GM12878 (cell line): ENCODE data around the gene CACNA2D4. TPM values are rescaled to one million over a fixed set of nuclear protein-coding genes. Genes with fewer than 3 reads are reported as not detected.

Experiments used
- ATAC-seq: fragments of 200-7000 bp; cut with Tn5 transposase; 3 replicates; pipeline ENCODE4 v1.9.1; 2020; ENCODE audit warnings: mild to moderate bottlenecking, moderate library complexity
- Bru-seq: library from RNA; stranded (reverse); fragments of 400-500 nt; gene quantifications from one replicate; lab custom pipeline; 2021; lab: Mats Ljungman, UMichigan
- BruChase-seq, 2 experiments: library from RNA; stranded (reverse); fragments of 400-500 nt; gene quantifications; one replicate each; lab custom pipeline; 2021; lab: Mats Ljungman, UMichigan
- BruUV-seq: library from RNA; stranded (reverse); fragments of 400-500 nt; replicated peaks from 2 replicates; lab custom pipeline; 2021; lab: Mats Ljungman, UMichigan
- CTCF ChIA-PET: fragments of 300-600 bp; sonication (Branson Sonifier 250); formaldehyde crosslinking; extraction: SDS; loops from one replicate; lab custom pipeline; 2021; ENCODE audit warnings: inconsistent platforms; lab: Yijun Ruan, JAX
- POLR2A ChIA-PET: fragments of 350-600 bp; formaldehyde crosslinking; extraction: SDS; loops from one replicate; lab custom pipeline; 2021; ENCODE audit warnings: inconsistent platforms; lab: Charles Lee
- RAD21 ChIA-PET: fragments of 300-600 bp; sonication (Branson Sonifier 250); formaldehyde crosslinking; loops from one replicate; lab custom pipeline; 2023; ENCODE audit warnings: antibody characterized with exemption; ENCODE audit not compliant: unreplicated experiment; lab: Charles Lee
- SMC1A ChIA-PET: fragments of 300-600 bp; sonication (Branson Sonifier 250); formaldehyde crosslinking; loops from one replicate; lab custom pipeline; 2023; ENCODE audit not compliant: unreplicated experiment, uncharacterized antibody; lab: Charles Lee
- DNase-seq: peaks from one replicate; pipeline ENCODE4 v3.0.0-alpha.2; 2011; ENCODE audit warnings: low read depth, low spot score
- FAIRE-seq: peaks from 3 replicates; lab custom pipeline; 2011; peaks lifted over from hg19 to GRCh38; lab: Jason Lieb, UNC
- H2AFZ ChIP-seq: 2 replicates; pipeline ENCODE4 v1.6.0; 2011; ENCODE audit warnings: low read depth, low read length, control low read depth; ENCODE audit not compliant: control insufficient read depth
- H3K27ac ChIP-seq: 2 replicates; pipeline ENCODE4 v1.5.1; 2011; ENCODE audit warnings: control low read depth; ENCODE audit not compliant: control insufficient read depth, insufficient read depth
- H3K27me3 ChIP-seq, 2 experiments: replicated peaks in 1 of 2; 2 replicates each; pipeline versions ENCODE4 v1.6.0 to v1.6.1; 2011; ENCODE audit warnings: low read length in 1 of 2; ENCODE audit not compliant: control insufficient read depth in 2 of 2, insufficient read depth in 2 of 2
- H3K36me3 ChIP-seq, 2 experiments: 2 replicates each; pipeline ENCODE4 v1.5.1; 2011; ENCODE audit warnings: low read length in 1 of 2; ENCODE audit not compliant: control insufficient read depth in 2 of 2, insufficient read depth in 2 of 2
- H3K4me1 ChIP-seq: 2 replicates; pipeline ENCODE4 v1.6.1; 2011; ENCODE audit warnings: mild to moderate bottlenecking, low read length, moderate library complexity, mixed read lengths; ENCODE audit not compliant: control insufficient read depth, insufficient read depth
- H3K4me2 ChIP-seq: 2 replicates; pipeline ENCODE4 v1.6.0; 2011; ENCODE audit warnings: control low read depth; ENCODE audit not compliant: control insufficient read depth, insufficient read depth
- H3K4me3 ChIP-seq: fragments of 200-600 bp; sonication (generic); 2 replicates; pipeline ENCODE4 v1.5.1; 2016
- H3K79me2 ChIP-seq: 2 replicates; pipeline ENCODE4 v1.6.0; 2011; ENCODE audit warnings: low read length; ENCODE audit not compliant: control insufficient read depth, insufficient read depth
- H3K9ac ChIP-seq: 2 replicates; pipeline ENCODE4 v1.8.0; 2011; ENCODE audit warnings: low read length, control low read depth, mixed read lengths; ENCODE audit not compliant: control insufficient read depth, insufficient read depth
- H3K9me3 ChIP-seq: replicated peaks from 3 replicates; pipeline ENCODE4 v1.5.1; 2011; ENCODE audit warnings: mild to moderate bottlenecking, low read length; ENCODE audit not compliant: control insufficient read depth, insufficient read depth
- H4K20me1 ChIP-seq: 2 replicates; pipeline ENCODE4 v1.6.0; 2011; ENCODE audit not compliant: control insufficient read depth, insufficient read depth
- CHD4 ChIP-seq: fragments of 200-600 bp; sonication (generic); IDR thresholded peaks from 2 replicates; pipeline ENCODE4 v1.6.1; 2016; ENCODE audit warnings: mild to moderate bottlenecking
- E2F8 ChIP-seq: fragments of 450-650 bp; IDR thresholded peaks from 2 replicates; pipeline ENCODE4 v1.6.1; 2018; ENCODE audit warnings: mild to moderate bottlenecking, low read depth, moderate library complexity; ENCODE audit not compliant: partially characterized antibody
- ELK1 ChIP-seq: IDR thresholded peaks from 2 replicates; pipeline ENCODE4 v1.6.1; 2012; ENCODE audit warnings: low read depth, low read length, improper control_type of control experiment
- KDM1A ChIP-seq: fragments of 200-600 bp; sonication (generic); IDR thresholded peaks from 2 replicates; pipeline ENCODE4 v1.6.1; 2016; ENCODE audit warnings: borderline replicate concordance
- MYC ChIP-seq: IDR thresholded peaks from 2 replicates; pipeline ENCODE4 v1.6.1; 2011; ENCODE audit warnings: mild to moderate bottlenecking, low read length, moderate library complexity, inconsistent platforms; ENCODE audit not compliant: insufficient read depth, insufficient replicate concordance, insufficient read length, severe bottlenecking
- RAD21 ChIP-seq: IDR thresholded peaks from 2 replicates; pipeline ENCODE4 v1.6.1; 2011; ENCODE audit warnings: mild to moderate bottlenecking, low read depth, low read length, moderate library complexity; ENCODE audit not compliant: insufficient read depth
- SMAD1 ChIP-seq: fragments of 450-650 bp; IDR thresholded peaks from 2 replicates; pipeline ENCODE4 v1.6.1; 2018; ENCODE audit warnings: mild to moderate bottlenecking, low read depth; ENCODE audit not compliant: partially characterized antibody
- SP1 ChIP-seq: IDR thresholded peaks from one replicate; pipeline ENCODE4 v1.6.1; 2011; ENCODE audit warnings: low read depth, low read length
- SRF ChIP-seq, 2 experiments: IDR thresholded peaks; 2 replicates each; pipeline ENCODE4 v1.6.1; 2011; ENCODE audit warnings: low read depth in 2 of 2, low read length in 2 of 2, mild to moderate bottlenecking in 1 of 2, moderate library complexity in 1 of 2
- ZBTB11 ChIP-seq: fragments of 450-650 bp; formaldehyde crosslinking; IDR thresholded peaks from 2 replicates; pipeline ENCODE4 v1.5.0; 2022; ENCODE audit warnings: mild to moderate bottlenecking, missing genetic modification characterization
- ZNF622 ChIP-seq: fragments of 450-650 bp; IDR thresholded peaks from 2 replicates; pipeline ENCODE4 v1.6.1; 2017; ENCODE audit warnings: mild to moderate bottlenecking, inconsistent platforms
- WGBS: methylation state at CpG from one replicate; pipeline ENCODE4 v1.1.6; 2016; ENCODE audit warnings: low lambda C conversion rate; ENCODE audit not compliant: insufficient replicate concordance, insufficient coverage; ENCODE audit errors: missing lambda C conversion rate; 5-methylcytosine and 5-hydroxymethylcytosine counted together
- in situ Hi-C: fragments of 300-500 bp; cut with MboI; formaldehyde crosslinking; loops from 9 replicates; pipeline ENCODE4 v1.14.3; 2018; ENCODE audit warnings: mixed read lengths
- intact Hi-C: fragments of 100-400 bp; cut with micrococcal nuclease; formaldehyde crosslinking; loops from one replicate; pipeline ENCODE4 v1.14.2; 2022; ENCODE audit not compliant: unreplicated experiment
- long read RNA-seq, 2 experiments: library from polyadenylated mRNA; unstranded; transcript quantifications; one replicate each; pipeline ENCODE4 v2.0.0, GENCODE V29; 2019 to 2020
- polyA minus RNA-seq, 3 experiments: library from RNA; depleted of rRNA, polyadenylated mRNA; stranded (reverse); fragments of >200 nt; gene quantifications; 2 replicates each; pipeline ENCODE4 v1.2.3, GENCODE V29; 2011
- polyA plus RNA-seq, 11 experiments: library from polyadenylated mRNA; depleted of rRNA in 4 of 11; unstranded in 6 of 11; stranded (reverse) in 5 of 11; fragments of >200 nt; fragmentation: Nextera tagmentation in 4 of 11; fragmentation: Illumina TruSeq in 1 of 11; extraction: Ambion mirVana in 4 of 11; extraction: Trizol in 1 of 11; gene quantifications; 1 replicate in 1 of 11; 2 replicates in 10 of 11; pipeline versions ENCODE4 v1.2.1 to v1.2.3, GENCODE V29; 2011 to 2016; ENCODE audit warnings: inconsistent platforms in 2 of 11, missing spikeins in 2 of 11, low read depth in 1 of 11
- total RNA-seq, 4 experiments: library from RNA; depleted of rRNA in 3 of 4; stranded (reverse); fragments of >200 nt in 3 of 4; fragmentation: Illumina TruSeq in 1 of 4; extraction: Trizol in 1 of 4; gene quantifications; 2 replicates each; pipeline versions ENCODE4 v1.2.1 to v1.2.3, GENCODE V29; 2013 to 2021

Gene CACNA2D4
- 1.5 and 2.8 TPM in 2 replicates for total RNA-seq (2013; cell fraction: nucleolus; rRNA removed)
- total RNA-seq (2014; rRNA removed) (0.73 and 0.76 TPM in 2 replicates), total RNA-seq (2014; rRNA removed; fragmentation: Illumina TruSeq; extraction: Trizol) (0.49 and 0.51 TPM in 2 replicates), total RNA-seq (2021) (0.64 and 1.1 TPM in 2 replicates), polyA plus RNA-seq (2011; rRNA removed) (0.94 and 1.0 TPM in 2 replicates), polyA plus RNA-seq (2014; fragmentation: Illumina TruSeq; extraction: Trizol) (0.44 and 0.50 TPM in 2 replicates), polyA plus RNA-seq (2014; fragmentation: Nextera tagmentation; extraction: Ambion mirVana) (under 1 TPM; 0.03 to 0.20 TPM), polyA plus RNA-seq (2014; rRNA removed) (0.86 and 1.2 TPM in 2 replicates), polyA plus RNA-seq (2016; fragmentation: Nextera tagmentation; extraction: Ambion mirVana) (1 to 10 TPM in 1 of 2 experiments, under 1 TPM in 1; 0.66 to 1.0 TPM), polyA minus RNA-seq (2011; rRNA and poly(A)+ RNA removed) (1.1 and 1.4 TPM in 2 replicates), Bru-seq, nascent RNA (percentile 19 among the genes with signal in this experiment), BruChase-seq, experiment 1, labeled RNA remaining after a 6-hour chase (percentile 9 among the genes with signal in this experiment), BruChase-seq, experiment 2, labeled RNA remaining after a 2-hour chase (percentile 5 among the genes with signal in this experiment)
- 0.25 TPM for polyA plus RNA-seq (2011; ENCODE audit: low read depth)
- polyA plus RNA-seq (2011; cell fraction: cytosol; rRNA removed): 0.75 and 1.9 TPM in 2 replicates
- 3.9 and 5.4 TPM in 2 replicates for polyA plus RNA-seq (2011; cell fraction: nucleus; rRNA removed)
- polyA plus RNA-seq (2012): 0.49 and 0.91 TPM in 2 replicates
- polyA minus RNA-seq (2011; cell fraction: cytosol; rRNA and poly(A)+ RNA removed): not detected in 2 replicates
- polyA minus RNA-seq (2011; cell fraction: nucleus; rRNA and poly(A)+ RNA removed): 2.7 and 3.2 TPM in 2 replicates
- long read RNA-seq, experiment 1, partial matches to known transcripts: 0 of 1 reads
- long read RNA-seq, experiment 1, other reads (novel, unspliced or antisense): 1 of 1 reads
- long read RNA-seq, experiment 2, partial matches to known transcripts: 0 of 1 reads
- long read RNA-seq, experiment 2, other reads (novel, unspliced or antisense): 0 of 1 reads

- ChIA-PET CTCF (no interaction called here), SMC1A (no interaction called here), POLR2A (no interaction called here), RAD21 (no interaction called here)
- 13% methylated on average over 17 of the region's 18 CpGs for WGBS
- Histone ChIP-seq H3K4me2 (no peak within 1 kb of the TSS), H3K9ac (no peak within 1 kb of the TSS), H3K4me3 (no peak within 1 kb of the TSS), H3K9me3 (no peaks in the 10 kb centered on the region; the same call in 2 of the 3 replicates), H3K27me3 (peaks cover 0 to 6% of the 10 kb centered on the region in 2 experiments; a peak in 2 of 4 replicates), H3K79me2 (no peaks in the 10 kb centered on the region), H3K36me3 (no peaks in the 10 kb centered on the region), H2AFZ (no peak within 1 kb of the TSS; the same call in 1 of the 2 replicates), H3K27ac (no peak within 1 kb of the TSS), H4K20me1 (no peaks in the 10 kb centered on the region), H3K4me1 (no peaks in the 10 kb centered on the region)
- ATAC-seq (no peak), FAIRE-seq (no peak), DNase-seq (no peak)
- intact Hi-C loops (no loop called here), in situ Hi-C loops (no loop called here)
- BruUV-seq: no TSS peak
- TF ChIP-seq ELK1 (no peak), E2F8 (no peak), SP1 (no peak), MYC (no peak), RAD21 (no peak), KDM1A (no peak), CHD4 (no peak), SRF (IDR thresholded peaks at IDR 0.05; ENCODE audit: low read depth in 2 of 2, low read length in 2 of 2) (no peak), ZNF622 (no peak), ZBTB11 (no peak), SMAD1 (no peak)
Measured at GRCh38 chr12:1918081-1918883, at the start of gene CACNA2D4. Gene CACNA2D4 (minus strand): TSS chr12:1918652. CDS start chr12:1918473, 179 bp downstream.
